Keratinocyte (primary cell): ENCODE results near the gene UGT1A1. TPM values are rescaled to one million over a fixed set of nuclear protein-coding genes. Genes with fewer than 3 reads are reported as not detected.

Experiments used
- DNase-seq: peaks from one replicate; pipeline ENCODE4 v3.0.0-alpha.2; 2011; ENCODE audit warnings: low read depth, missing footprints, low spot score
- FAIRE-seq: peaks from 2 replicates; lab custom pipeline; 2011; peaks lifted over from hg19 to GRCh38; lab: Jason Lieb, UNC
- H2AFZ ChIP-seq: 2 replicates; pipeline ENCODE4 v1.6.0; 2012; ENCODE audit warnings: low read length, control low read depth, inconsistent platforms; ENCODE audit not compliant: control insufficient read depth
- H3K27ac ChIP-seq: 2 replicates; pipeline ENCODE4 v1.5.1; 2011; ENCODE audit warnings: low read length; ENCODE audit not compliant: control insufficient read depth, insufficient read depth
- H3K27me3 ChIP-seq: 3 replicates; pipeline ENCODE4 v1.6.0; 2011; ENCODE audit warnings: low read length; ENCODE audit not compliant: control insufficient read depth, insufficient read depth; ENCODE audit errors: extremely low read depth
- H3K36me3 ChIP-seq, 2 experiments: 2 replicates in 1 of 2; 3 replicates in 1 of 2; pipeline ENCODE4 v1.5.1; 2011; ENCODE audit warnings: low read length in 2 of 2, mild to moderate bottlenecking in 1 of 2; ENCODE audit not compliant: control insufficient read depth in 2 of 2, insufficient read depth in 2 of 2; ENCODE audit errors: extremely low read depth in 1 of 2
- H3K4me1 ChIP-seq: 3 replicates; pipeline ENCODE4 v1.5.1; 2011; ENCODE audit warnings: low read length; ENCODE audit not compliant: control insufficient read depth, insufficient read depth; ENCODE audit errors: extremely low read depth
- H3K4me2 ChIP-seq: 3 replicates; pipeline ENCODE4 v1.6.0; 2011; ENCODE audit warnings: low read depth, low read length; ENCODE audit not compliant: control insufficient read depth, insufficient read depth; ENCODE audit errors: extremely low read depth
- H3K4me3 ChIP-seq, 3 experiments: fragments of 200-600 bp in 1 of 3; sonication (generic) in 1 of 3; 2 replicates in 2 of 3; 3 replicates in 1 of 3; pipeline ENCODE4 v1.5.1; 2011 to 2016; ENCODE audit warnings: low read length in 3 of 3, mild to moderate bottlenecking in 3 of 3, control low read depth in 2 of 3, inconsistent platforms in 1 of 3, low read depth in 1 of 3, mixed read lengths in 1 of 3, mixed run types in 1 of 3, moderate library complexity in 1 of 3; ENCODE audit not compliant: control insufficient read depth in 2 of 3, insufficient read depth in 2 of 3; ENCODE audit errors: extremely low read depth in 1 of 3
- H3K79me2 ChIP-seq: 2 replicates; pipeline ENCODE4 v1.6.0; 2012; ENCODE audit warnings: low read length; ENCODE audit not compliant: control insufficient read depth, insufficient read depth
- H3K9ac ChIP-seq: 3 replicates; pipeline ENCODE4 v1.6.0; 2011; ENCODE audit warnings: low read length; ENCODE audit not compliant: control insufficient read depth, insufficient read depth; ENCODE audit errors: extremely low read depth
- H3K9me1 ChIP-seq: 3 replicates; pipeline ENCODE4 v1.6.0; 2011; ENCODE audit warnings: low read length; ENCODE audit not compliant: control insufficient read depth, insufficient read depth; ENCODE audit errors: extremely low read depth
- H3K9me3 ChIP-seq: 2 replicates; pipeline ENCODE4 v1.5.1; 2012; ENCODE audit warnings: low read depth, low read length; ENCODE audit not compliant: control insufficient read depth
- H4K20me1 ChIP-seq: 3 replicates; pipeline ENCODE4 v1.6.0; 2011; ENCODE audit warnings: low read length; ENCODE audit not compliant: control insufficient read depth, insufficient read depth; ENCODE audit errors: extremely low read depth
- EZH2 ChIP-seq: IDR thresholded peaks from one replicate; pipeline ENCODE4 v1.6.1; 2012; ENCODE audit warnings: inconsistent platforms, mild to moderate bottlenecking, low read length, moderate library complexity
- dilution Hi-C: fragments of 300-500 bp; cut with MboI; formaldehyde crosslinking; loops from one replicate; pipeline ENCODE4 v1.7.0; 2020; ENCODE audit warnings: low sequenced_read_pairs; ENCODE audit not compliant: extremely low pct_ligation_motif_present
- polyA plus RNA-seq, 5 experiments: library from polyadenylated mRNA; depleted of rRNA in 3 of 5; stranded (reverse) in 3 of 5; stranded (forward) in 1 of 5; unstranded in 1 of 5; fragments of >200 nt; gene quantifications; 1 replicate in 1 of 5; 2 replicates in 3 of 5; 3 replicates in 1 of 5; pipeline versions ENCODE4 v1.2.1 to v1.2.3, GENCODE V29; 2011 to 2012; ENCODE audit warnings: missing spikeins in 2 of 5, low read depth in 1 of 5, low replicate concordance in 1 of 5
- TF ChIP-seq, protein P1 (sequence below), 3 experiments: IDR thresholded peaks in 1 of 3; conservative IDR thresholded peaks in 1 of 3; optimal IDR thresholded peaks in 1 of 3; 2 replicates in 2 of 3; 3 replicates in 1 of 3; pipeline versions ENCODE3 to v1.5.1; 2011; ENCODE audit warnings: low read length in 3 of 3, mild to moderate bottlenecking in 3 of 3, moderate library complexity in 2 of 3, control low read depth in 1 of 3, inconsistent platforms in 1 of 3; ENCODE audit not compliant: insufficient read depth in 2 of 3; ENCODE audit errors: extremely low read depth in 1 of 3

The UGT1A1 gene
- polyA plus RNA-seq, 1 donor (not counting 4 experiments of a cell fraction or from before 2014, with no cell fraction given) = 2.7 TPM

- no peak overlapping the region for H3K4me3 ChIP-seq
- TF ChIP-seq, protein P1, sequence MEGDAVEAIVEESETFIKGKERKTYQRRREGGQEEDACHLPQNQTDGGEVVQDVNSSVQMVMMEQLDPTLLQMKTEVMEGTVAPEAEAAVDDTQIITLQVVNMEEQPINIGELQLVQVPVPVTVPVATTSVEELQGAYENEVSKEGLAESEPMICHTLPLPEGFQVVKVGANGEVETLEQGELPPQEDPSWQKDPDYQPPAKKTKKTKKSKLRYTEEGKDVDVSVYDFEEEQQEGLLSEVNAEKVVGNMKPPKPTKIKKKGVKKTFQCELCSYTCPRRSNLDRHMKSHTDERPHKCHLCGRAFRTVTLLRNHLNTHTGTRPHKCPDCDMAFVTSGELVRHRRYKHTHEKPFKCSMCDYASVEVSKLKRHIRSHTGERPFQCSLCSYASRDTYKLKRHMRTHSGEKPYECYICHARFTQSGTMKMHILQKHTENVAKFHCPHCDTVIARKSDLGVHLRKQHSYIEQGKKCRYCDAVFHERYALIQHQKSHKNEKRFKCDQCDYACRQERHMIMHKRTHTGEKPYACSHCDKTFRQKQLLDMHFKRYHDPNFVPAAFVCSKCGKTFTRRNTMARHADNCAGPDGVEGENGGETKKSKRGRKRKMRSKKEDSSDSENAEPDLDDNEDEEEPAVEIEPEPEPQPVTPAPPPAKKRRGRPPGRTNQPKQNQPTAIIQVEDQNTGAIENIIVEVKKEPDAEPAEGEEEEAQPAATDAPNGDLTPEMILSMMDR (optimal IDR thresholded peaks at IDR 0.05 in 1 of 3, IDR thresholded peaks at IDR 0.05 in 1 of 3, conservative IDR thresholded peaks at IDR 0.05 in 1 of 3; ENCODE audit: extremely low read depth in 1 of 3, insufficient read depth in 2 of 3, low read length in 3 of 3) = no peak
- no peak for TF ChIP-seq EZH2
- H3K4me1 ChIP-seq = no peaks in the 10 kb centered on the region
- peaks cover 8% of the 10 kb centered on the region for H3K27me3 ChIP-seq
- H3K9me1 ChIP-seq = no peaks in the 10 kb centered on the region
- no peaks in the 10 kb centered on the region for H3K79me2 ChIP-seq
- H2AFZ ChIP-seq = no peak overlapping the region
- no peak overlapping the region for H3K4me2 ChIP-seq
- H3K9ac ChIP-seq = no peak overlapping the region
- H3K27ac ChIP-seq = no peak overlapping the region
- FAIRE-seq = no peak
- DNase-seq = no peak
- dilution Hi-C loops = no loop called here
- H4K20me1 ChIP-seq = no peaks in the 10 kb centered on the region
- H3K36me3 ChIP-seq = no peaks in the 10 kb centered on the region
- no peaks in the 10 kb centered on the region for H3K9me3 ChIP-seq
These were observed 56.3 kb downstream of the UGT1A1 start for GRCh38 chr2:233816334-233816733.

- no peak for DNase-seq
- no peak for FAIRE-seq
- dilution Hi-C loops = no loop called here
- no peaks in the 10 kb centered on the region for H3K9me3 ChIP-seq
- H3K4me1 ChIP-seq = no peaks in the 10 kb centered on the region
- H4K20me1 ChIP-seq = no peaks in the 10 kb centered on the region
- H3K79me2 ChIP-seq = no peaks in the 10 kb centered on the region
- no peak overlapping the region for H3K4me3 ChIP-seq
- no peak for TF ChIP-seq EZH2
- TF ChIP-seq, protein P1 (optimal IDR thresholded peaks at IDR 0.05 in 1 of 3, IDR thresholded peaks at IDR 0.05 in 1 of 3, conservative IDR thresholded peaks at IDR 0.05 in 1 of 3; ENCODE audit: extremely low read depth in 1 of 3, insufficient read depth in 2 of 3, low read length in 3 of 3) = no peak
- no peak overlapping the region for H3K4me2 ChIP-seq
- no peaks in the 10 kb centered on the region for H3K9me1 ChIP-seq
- no peak overlapping the region for H3K9ac ChIP-seq
- H3K27ac ChIP-seq = no peak overlapping the region
- H3K27me3 ChIP-seq = peaks cover 8% of the 10 kb centered on the region
- no peak overlapping the region for H2AFZ ChIP-seq
- no peaks in the 10 kb centered on the region for H3K36me3 ChIP-seq
These were observed 56.7 kb downstream of the UGT1A1 start for GRCh38 chr2:233816771-233817170.
